ENCODE results near the gene DUSP1. TPM values are rescaled to one million over a fixed set of nuclear protein-coding genes. Genes with fewer than 3 reads are reported as not detected.

Gene DUSP1
- total and polyA plus RNA-seq, 9 of the 15 experiments (the other 6 are each of a cell fraction or from before 2014, with no cell fraction given), result 2.1 to 14.2 (median 8.5) TPM

- no TSS peak for BruUV-seq (replicated peaks)
- 35% methylated on average over 16 of the region's 16 CpGs for WGBS (ENCODE audit: insufficient coverage, low coverage, missing lambda C conversion rate)
- H3K27ac ChIP-seq (ENCODE audit: extremely low read depth, low read depth, low read length), result no peak overlapping the region
- H3K27me3 ChIP-seq (ENCODE audit: control insufficient read depth in 2 of 2, insufficient read depth in 2 of 2, low read length in 2 of 2), result no peaks in the 10 kb centered on the region
- H3K4me1 ChIP-seq (replicated peaks in 1 of 2; ENCODE audit: control insufficient read depth in 2 of 2, insufficient read depth in 2 of 2, low read length in 2 of 2), result peaks cover 6 to 23% of the 10 kb centered on the region in 2 experiments; a peak in 4 of 5 replicates
- H3K9me1 ChIP-seq (ENCODE audit: control insufficient read depth, insufficient read depth, low read length), result no peaks in the 10 kb centered on the region
- no peaks in the 10 kb centered on the region for H3K36me3 ChIP-seq (ENCODE audit: control insufficient read depth, insufficient read depth, low read length)
- intact Hi-C loops (cut with micrococcal nuclease), result no loop called here
- ATAC-seq (peak; percentile 30), DNase-seq (ENCODE audit: extremely low read depth in 1 of 4, low spot score in 3 of 4) (peak in 2 of 4 experiments; percentile 29 to 39), FAIRE-seq (no peak)
- H2AFZ ChIP-seq (ENCODE audit: low read depth, low read length), result no peak overlapping the region
- no peaks in the 10 kb centered on the region for H3K9me3 ChIP-seq (replicated peaks; ENCODE audit: control insufficient read depth, insufficient read depth, low read depth, low read length)
- ChIA-PET POLR2A (interaction anchor here (0.8 to 1.1 kb wide), 2 partner anchors 19 to 51 kb away, joined by 3 to 4 read pairs; no protein-coding TSS in a partner anchor), CTCF (ENCODE audit: low intra/inter-chr PET ratio) (no interaction called here)
- H4K20me1 ChIP-seq (replicated peaks; ENCODE audit: control insufficient read depth, insufficient read depth, low read length), result no peaks in the 10 kb centered on the region
- no peak overlapping the region for H3K4me3 ChIP-seq
- peak overlapping the region in 1 of 2 experiments; percentile 86; a peak in 2 of 4 replicates for H3K9ac ChIP-seq (ENCODE audit: insufficient read depth in 1 of 2, low read depth in 2 of 2, low read length in 2 of 2)
- H3K79me2 ChIP-seq (ENCODE audit: control insufficient read depth, insufficient read depth, low read length), result no peaks in the 10 kb centered on the region
- in situ Hi-C loops (cut with MboI), result no loop called here
- no peak overlapping the region for H3K4me2 ChIP-seq (ENCODE audit: insufficient read depth, low read length)
- TF ChIP-seq CREM (IDR thresholded peaks at IDR 0.05; ENCODE audit: low read depth), result peak; percentile 43
- TF ChIP-seq ZNF311 (CRISPR knock-in tag; IDR thresholded peaks at IDR 0.05), result no peak
- TF ChIP-seq ZNF584 (CRISPR knock-in tag; IDR thresholded peaks at IDR 0.05; ENCODE audit: low read depth), result no peak
- TF ChIP-seq EGR1 (conservative IDR thresholded peaks at IDR 0.05), result peak; percentile 89
- TF ChIP-seq ZNF24 (IDR thresholded peaks at IDR 0.05), result peak; percentile 84
Measured at GRCh38 chr5:172820046-172820767, 49.2 kb upstream of the DUSP1 start.

GRCh38 chr5:172819569-172819968, 48.6 kb upstream of the DUSP1 start:
- H3K9me3 ChIP-seq (replicated peaks; ENCODE audit: control insufficient read depth, insufficient read depth, low read depth, low read length), result no peaks in the 10 kb centered on the region
- no peak for ATAC-seq
- 30% methylated on average over 3 of the region's 3 CpGs for WGBS (ENCODE audit: insufficient coverage, low coverage, missing lambda C conversion rate)

More at GRCh38 chr5:172819569-172819968, 48.6 kb upstream of the DUSP1 start:
- H3K79me2 ChIP-seq (ENCODE audit: control insufficient read depth, insufficient read depth, low read length), result no peaks in the 10 kb centered on the region
- H4K20me1 ChIP-seq (replicated peaks; ENCODE audit: control insufficient read depth, insufficient read depth, low read length), result no peaks in the 10 kb centered on the region
- no peaks in the 10 kb centered on the region for H3K36me3 ChIP-seq (ENCODE audit: control insufficient read depth, insufficient read depth, low read length)
- H2AFZ ChIP-seq (ENCODE audit: low read depth, low read length), result no peak overlapping the region
- intact Hi-C loops (cut with micrococcal nuclease), result no loop called here
- H3K4me3 ChIP-seq, result no peak overlapping the region
- H3K4me1 ChIP-seq (replicated peaks in 1 of 2; ENCODE audit: control insufficient read depth in 2 of 2, insufficient read depth in 2 of 2, low read length in 2 of 2), result peaks cover 6 to 23% of the 10 kb centered on the region in 2 experiments; a peak in 4 of 5 replicates
- ChIA-PET POLR2A (no interaction called here), CTCF (ENCODE audit: low intra/inter-chr PET ratio) (no interaction called here)
- DNase-seq (ENCODE audit: extremely low read depth in 1 of 4, low spot score in 3 of 4) (no peak), FAIRE-seq (no peak)
- no peak overlapping the region for H3K27ac ChIP-seq (ENCODE audit: extremely low read depth, low read depth, low read length)
- in situ Hi-C loops (cut with MboI), result no loop called here
- no TSS peak for BruUV-seq (replicated peaks)
- TF ChIP-seq SMARCC2 (IDR thresholded peaks at IDR 0.05; ENCODE audit: low read depth), result no peak
- no peak for TF ChIP-seq ZNF77 (CRISPR knock-in tag; IDR thresholded peaks at IDR 0.05)
- no peak for TF ChIP-seq FOXO4 (CRISPR knock-in tag; IDR thresholded peaks at IDR 0.05)
- TF ChIP-seq TCFL5 (CRISPR knock-in tag; conservative IDR thresholded peaks at IDR 0.05), result no peak
- peak; percentile 58 for TF ChIP-seq NR2C1 (IDR thresholded peaks at IDR 0.05)
- peak; percentile 55; the same call in 1 of the 2 replicates for TF ChIP-seq NR2C1 (tag; IDR thresholded peaks at IDR 0.05)
- TF ChIP-seq MTA2 (IDR thresholded peaks at IDR 0.05; ENCODE audit: low read depth), result no peak
- TF ChIP-seq ZNF655 (CRISPR knock-in tag; IDR thresholded peaks at IDR 0.05), result no peak
- H3K9ac ChIP-seq (ENCODE audit: insufficient read depth in 1 of 2, low read depth in 2 of 2, low read length in 2 of 2), result peak overlapping the region in 1 of 2 experiments; percentile 24; a peak in 1 of 4 replicates
- H3K4me2 ChIP-seq (ENCODE audit: insufficient read depth, low read length), result no peak overlapping the region
- no peaks in the 10 kb centered on the region for H3K27me3 ChIP-seq (ENCODE audit: control insufficient read depth in 2 of 2, insufficient read depth in 2 of 2, low read length in 2 of 2)
- H3K9me1 ChIP-seq (ENCODE audit: control insufficient read depth, insufficient read depth, low read length), result no peaks in the 10 kb centered on the region
